ENCODE measurements around the gene PDE4D. TPM values are rescaled to one million over a fixed set of nuclear protein-coding genes. Genes with fewer than 3 reads are reported as not detected.

PDE4D gene
- total RNA-seq, 1 experiment from 2014 or later: 2.4 TPM

DNA sequence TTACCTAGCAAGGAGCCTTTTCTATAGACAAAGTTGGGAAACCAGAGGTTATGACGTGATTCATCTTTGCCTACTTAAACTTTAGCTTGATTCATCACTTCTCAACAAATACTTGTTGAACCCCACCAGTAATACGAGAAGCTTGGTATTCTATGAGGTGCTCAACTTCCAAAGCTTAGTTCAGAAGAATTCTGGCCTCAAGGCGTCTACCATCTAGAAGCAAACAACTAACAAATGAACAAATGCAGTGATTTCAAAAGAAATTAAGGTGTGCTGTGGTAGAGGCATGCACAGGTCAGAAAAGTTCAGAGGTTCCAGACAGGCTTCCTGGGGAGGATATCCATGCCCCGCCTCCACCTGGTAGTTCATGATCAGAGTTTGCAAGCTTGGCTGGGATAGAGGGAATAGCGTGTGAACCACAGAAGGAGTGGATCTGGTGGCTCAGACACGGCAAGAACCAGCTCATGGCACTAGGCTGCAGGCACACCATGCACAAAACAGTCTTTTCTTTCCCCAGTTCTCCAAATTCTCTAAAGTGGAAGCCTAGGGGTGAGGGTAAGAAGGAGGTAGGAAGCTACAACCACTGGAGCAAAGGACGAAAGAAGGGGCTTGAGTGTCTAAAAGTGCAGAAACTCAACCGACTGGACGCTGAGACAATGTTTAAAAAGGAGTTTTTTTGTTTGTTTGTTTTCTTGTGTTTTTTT lies 837.6 kb downstream of the PDE4D start:
- in situ Hi-C loops (cut with HindIII; ENCODE audit: low pct_unique_long_range_greater_than_20kb, low sequenced_read_pairs): no loop called here
- intact Hi-C loops (cut with micrococcal nuclease; ENCODE audit: unreplicated experiment): no loop called here
- ChIA-PET CTCF (no interaction called here), POLR2A (no interaction called here)
- Histone ChIP-seq H3K36me3 (ENCODE audit: control insufficient read depth, insufficient read depth, low read length) (no peaks in the 10 kb centered on the region), H3K27me3 (ENCODE audit: control insufficient read depth, insufficient read depth, low read length) (no peaks in the 10 kb centered on the region), H3K4me3 (ENCODE audit: low read depth in 2 of 2, low read length in 2 of 2) (no peak overlapping the region), H3K27ac (ENCODE audit: low read length) (no peak overlapping the region), H3K4me1 (ENCODE audit: control insufficient read depth, insufficient read depth, low read length) (no peaks in the 10 kb centered on the region), H3K9me3 (ENCODE audit: control insufficient read depth, insufficient read depth, low read depth, low read length) (no peaks in the 10 kb centered on the region)
- DNase-seq (ENCODE audit: low read depth, low spot score): no peak
- TF ChIP-seq REST (IDR thresholded peaks at IDR 0.05; ENCODE audit: insufficient read depth in 1 of 2, low read depth in 2 of 2, low read length in 1 of 2): no peak
- TF ChIP-seq CTCF (IDR thresholded peaks at IDR 0.05): no peak
- TF ChIP-seq POLR2AphosphoS5 (IDR thresholded peaks at IDR 0.05; ENCODE audit: low read depth, low read length): no peak
- no peak for TF ChIP-seq SIN3A (IDR thresholded peaks at IDR 0.05; ENCODE audit: borderline replicate concordance, insufficient read depth, low read depth, low read length)
- no peak for TF ChIP-seq TCF7L2 (IDR thresholded peaks at IDR 0.05; ENCODE audit: low read depth, low read length)
- ATAC-seq: no peak
- BruUV-seq (replicated peaks): no TSS peak

DNA sequence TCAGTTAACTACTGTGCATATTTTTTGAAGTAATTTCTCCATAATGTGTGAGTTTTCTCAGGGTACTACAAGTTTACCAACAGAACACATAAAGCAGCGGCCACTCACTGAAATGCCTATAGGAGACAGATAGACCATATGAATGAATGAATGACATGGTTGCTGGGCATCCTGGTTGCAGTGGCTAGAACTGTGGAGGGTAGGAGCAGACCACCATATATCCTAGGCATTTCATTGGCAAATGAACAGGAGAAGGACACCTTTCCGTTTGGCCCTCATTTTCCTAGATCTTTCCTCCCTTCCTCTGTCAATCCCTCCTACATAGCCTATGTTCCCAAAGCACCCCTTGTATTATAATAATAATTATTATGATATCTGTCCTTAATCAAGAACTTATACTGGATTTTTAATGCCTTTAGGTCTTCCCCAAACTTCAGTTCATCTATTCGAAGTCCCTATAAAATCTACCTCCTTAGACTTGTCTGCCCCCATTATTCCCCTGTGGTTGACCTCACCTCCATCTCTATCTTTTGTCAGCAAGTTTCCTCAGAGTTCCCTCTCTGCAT lies 838.5 kb downstream of the PDE4D start:
- no peaks in the 10 kb centered on the region for H3K36me3 ChIP-seq (ENCODE audit: control insufficient read depth, insufficient read depth, low read length)
- DNase-seq (ENCODE audit: low read depth, low spot score): no peak
- no peaks in the 10 kb centered on the region for H3K4me1 ChIP-seq (ENCODE audit: control insufficient read depth, insufficient read depth, low read length)
- no peak for ATAC-seq
- ChIA-PET POLR2A (no interaction called here), CTCF (no interaction called here)
- in situ Hi-C loops (cut with HindIII; ENCODE audit: low pct_unique_long_range_greater_than_20kb, low sequenced_read_pairs) (no loop called here), intact Hi-C loops (cut with micrococcal nuclease; ENCODE audit: unreplicated experiment) (no loop called here)
- no TSS peak for BruUV-seq (replicated peaks)
- no peaks in the 10 kb centered on the region for H3K27me3 ChIP-seq (ENCODE audit: control insufficient read depth, insufficient read depth, low read length)
- no peaks in the 10 kb centered on the region for H3K9me3 ChIP-seq (ENCODE audit: control insufficient read depth, insufficient read depth, low read depth, low read length)
- TF ChIP-seq SIN3A (IDR thresholded peaks at IDR 0.05; ENCODE audit: borderline replicate concordance, insufficient read depth, low read depth, low read length) (no peak), CTCF (IDR thresholded peaks at IDR 0.05) (no peak), TCF7L2 (IDR thresholded peaks at IDR 0.05; ENCODE audit: low read depth, low read length) (no peak), REST (IDR thresholded peaks at IDR 0.05; ENCODE audit: insufficient read depth in 1 of 2, low read depth in 2 of 2, low read length in 1 of 2) (no peak), POLR2AphosphoS5 (IDR thresholded peaks at IDR 0.05; ENCODE audit: low read depth, low read length) (no peak)
- no peak overlapping the region for H3K4me3 ChIP-seq (ENCODE audit: low read depth in 2 of 2, low read length in 2 of 2)
- H3K27ac ChIP-seq (ENCODE audit: low read length): no peak overlapping the region
